A549 treated with dexamethasone at 1 μM for 4 hours (cell line): ENCODE results near the gene ARFGAP3. TPM values are rescaled to one million over a fixed set of nuclear protein-coding genes. Genes with fewer than 3 reads are reported as not detected.

Experiments used
- total RNA-seq: library from RNA; stranded (reverse); fragments of 200-300 nt; extraction: Qiagen RNA extraction; gene quantifications from 5 replicates; pipeline ENCODE4 v1.2.3, GENCODE V29; 2022

The ARFGAP3 gene, protein sequence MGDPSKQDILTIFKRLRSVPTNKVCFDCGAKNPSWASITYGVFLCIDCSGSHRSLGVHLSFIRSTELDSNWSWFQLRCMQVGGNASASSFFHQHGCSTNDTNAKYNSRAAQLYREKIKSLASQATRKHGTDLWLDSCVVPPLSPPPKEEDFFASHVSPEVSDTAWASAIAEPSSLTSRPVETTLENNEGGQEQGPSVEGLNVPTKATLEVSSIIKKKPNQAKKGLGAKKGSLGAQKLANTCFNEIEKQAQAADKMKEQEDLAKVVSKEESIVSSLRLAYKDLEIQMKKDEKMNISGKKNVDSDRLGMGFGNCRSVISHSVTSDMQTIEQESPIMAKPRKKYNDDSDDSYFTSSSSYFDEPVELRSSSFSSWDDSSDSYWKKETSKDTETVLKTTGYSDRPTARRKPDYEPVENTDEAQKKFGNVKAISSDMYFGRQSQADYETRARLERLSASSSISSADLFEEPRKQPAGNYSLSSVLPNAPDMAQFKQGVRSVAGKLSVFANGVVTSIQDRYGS
- 19.6 to 25.5 TPM (median 23.9 TPM) in 5 replicates for total RNA-seq

DNA sequence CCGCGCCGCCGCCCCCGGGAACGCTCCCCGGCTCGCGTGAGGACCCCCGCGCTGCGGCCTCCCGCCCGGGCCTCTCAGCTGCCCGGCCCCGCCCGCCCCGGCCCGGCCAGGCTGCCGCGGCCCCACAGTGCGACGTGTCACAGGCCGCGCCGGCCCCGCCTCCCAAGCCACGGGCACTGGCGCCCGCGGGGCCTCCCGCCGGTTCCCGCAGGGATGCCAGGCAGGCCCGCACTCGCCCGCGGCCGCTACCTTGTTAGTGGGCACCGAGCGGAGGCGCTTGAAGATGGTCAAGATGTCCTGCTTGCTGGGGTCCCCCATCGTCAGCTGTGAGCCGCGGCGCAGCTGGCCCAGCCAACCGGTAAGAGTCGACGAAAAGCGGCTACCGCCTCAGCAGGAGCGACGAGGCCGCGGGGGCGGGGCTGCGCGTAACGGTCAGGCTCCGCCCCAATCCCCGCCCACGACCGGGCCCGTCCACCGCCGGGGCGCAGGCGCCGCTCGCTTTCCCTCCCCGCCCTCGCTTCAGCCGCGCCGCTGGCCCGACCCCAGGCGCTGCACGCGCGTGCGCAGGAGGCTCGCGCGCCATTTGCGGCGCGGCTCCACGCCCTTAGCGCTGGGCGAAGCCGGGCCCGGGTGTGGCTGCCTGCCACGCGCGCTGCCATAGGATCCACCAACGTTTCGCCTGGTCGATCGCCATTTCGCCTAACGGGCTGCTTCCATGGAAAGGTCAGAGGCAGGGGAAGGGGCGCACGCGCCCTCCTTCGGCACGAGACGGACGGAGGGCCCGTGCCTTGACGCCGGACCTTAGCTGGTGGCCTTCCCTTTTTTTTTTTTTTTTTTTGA lies at the start of gene ARFGAP3:
ARFGAP3 (minus strand) TSS at position 409 of the 840 bp plus-strand sequence; CDS start at position 318, 91 bp downstream.

Other genes starting within 250 kb of the ARFGAP3 start
- gene POLDIP3, start 242.4 kb downstream of the ARFGAP3 start, total RNA-seq = 35.4 to 41.4 TPM (median 39.9 TPM) in 5 replicates
- gene ATP5MGL, start 216.7 kb downstream of the ARFGAP3 start, total RNA-seq = not detected in 5 replicates
- gene CYB5R3, start 207.9 kb downstream of the ARFGAP3 start, total RNA-seq = 86.5 to 146 TPM (median 135 TPM) in 5 replicates
- gene A4GALT, start 136.4 kb downstream of the ARFGAP3 start, total RNA-seq = 17.7 to 27.9 TPM (median 27.3 TPM) in 5 replicates
- 165 to 202 TPM (median 198 TPM) in 5 replicates for gene PACSIN2, start 157.9 kb upstream of the ARFGAP3 start, total RNA-seq
- 2.4 to 3.2 TPM (median 3.0 TPM) in 5 replicates for gene TTLL1, start 232.1 kb upstream of the ARFGAP3 start, total RNA-seq